ENCODE measurements around the gene CLIP2.

- TF ChIP-seq MAX (IDR thresholded peaks at IDR 0.05) (no peak), CTCF (IDR thresholded peaks at IDR 0.05; ENCODE audit: control extremely low read depth in 1 of 3, insufficient read depth in 1 of 3, low read depth in 1 of 3, low read length in 3 of 3) (no peak), CEBPB (IDR thresholded peaks at IDR 0.05; ENCODE audit: low read depth, low read length) (no peak), RNF2 (IDR thresholded peaks at IDR 0.05; ENCODE audit: borderline replicate concordance, low read depth, low read length, missing control alignments, poor library complexity, severe bottlenecking) (no peak), RFX5 (IDR thresholded peaks at IDR 0.05; ENCODE audit: borderline replicate concordance, low read depth, low read length) (no peak)
Observed at GRCh38 chr7:74360008-74360407, 70.8 kb downstream of the CLIP2 start.
